Kidney epithelial cell (primary cell): ENCODE measurements around the gene SHISA3. TPM values are rescaled to one million over a fixed set of nuclear protein-coding genes. Genes with fewer than 3 reads are reported as not detected.

ENCODE experiments used
- DNase-seq: peaks from one replicate; pipeline ENCODE4 v3.0.0-alpha.2; 2010; ENCODE audit warnings: low read depth
- H3K27me3 ChIP-seq: 2 replicates; pipeline ENCODE4 v1.6.0; 2011; ENCODE audit warnings: low read length; ENCODE audit not compliant: control insufficient read depth, insufficient read depth
- H3K36me3 ChIP-seq: 2 replicates; pipeline ENCODE4 v1.5.1; 2011; ENCODE audit warnings: low read length; ENCODE audit not compliant: control insufficient read depth, insufficient read depth
- H3K4me3 ChIP-seq: 2 replicates; pipeline ENCODE4 v1.5.1; 2011; ENCODE audit warnings: low read depth, mild to moderate bottlenecking, control low read depth, low read length
- CTCF ChIP-seq: IDR thresholded peaks from 2 replicates; pipeline ENCODE4 v1.5.1; 2011; ENCODE audit warnings: mild to moderate bottlenecking, moderate library complexity, low read length, control low read depth, inconsistent platforms; ENCODE audit not compliant: insufficient read depth, poor library complexity, severe bottlenecking
- total RNA-seq: library from RNA; depleted of rRNA; stranded (reverse); fragments of >200 nt; gene quantifications from 2 replicates; pipeline ENCODE4 v1.2.3, GENCODE V29; 2015

The SHISA3 gene
- total RNA-seq, 1 donor from 2014 or later: 0.38 TPM

DNA sequence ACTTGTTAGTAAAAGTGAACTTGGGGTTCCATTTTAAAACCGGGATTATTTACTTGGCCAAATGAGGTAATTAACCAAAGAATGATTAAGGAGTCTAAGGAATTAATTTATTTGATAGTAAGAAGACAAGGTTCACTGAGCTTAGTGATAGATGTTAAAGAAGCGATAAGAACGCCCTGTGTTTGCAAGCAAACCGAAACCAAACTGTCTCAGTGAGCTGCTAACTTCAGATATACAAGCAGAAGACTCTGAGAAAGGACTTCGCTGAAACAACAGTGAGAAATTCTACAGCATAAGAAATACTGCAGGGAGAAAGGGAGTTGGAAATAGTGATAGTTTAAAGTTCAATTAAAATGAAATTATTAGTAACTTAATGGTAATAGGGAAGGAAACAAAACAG, 37.6 kb upstream of the SHISA3 start:
- no peak for DNase-seq

GRCh38 chr4:42360256-42360669, 37.0 kb upstream of the SHISA3 start:
- no peaks in the 10 kb centered on the region for H3K27me3 ChIP-seq
- no peak overlapping the region for H3K4me3 ChIP-seq

More for the DNA sequence above, 37.6 kb upstream of the SHISA3 start:
- Histone ChIP-seq H3K36me3 (no peaks in the 10 kb centered on the region), H3K4me3 (no peak overlapping the region), H3K27me3 (no peaks in the 10 kb centered on the region)
- TF ChIP-seq CTCF: no peak

DNA sequence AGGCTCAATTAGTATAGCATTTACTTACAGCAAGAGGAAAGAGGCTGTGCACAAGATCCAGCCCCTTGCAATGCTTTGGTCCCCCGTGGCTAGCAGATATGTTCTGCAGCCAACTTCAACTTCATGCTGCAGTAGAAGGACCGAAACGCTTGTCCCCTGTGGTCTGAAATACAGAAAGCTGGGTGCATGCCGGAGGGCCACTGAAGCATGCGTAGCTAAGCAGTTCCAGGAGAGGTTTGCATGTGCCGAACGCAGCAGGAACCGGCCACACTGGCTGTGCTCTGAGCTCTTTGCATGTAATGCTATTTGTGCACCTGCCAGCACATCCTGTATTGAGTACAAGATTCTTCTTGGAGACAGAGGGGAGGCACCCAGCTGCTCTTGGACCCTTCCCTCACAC, 35.8 kb upstream of the SHISA3 start:
- TF ChIP-seq CTCF: no peak
- DNase-seq: no peak
- H3K36me3 ChIP-seq: no peaks in the 10 kb centered on the region
- no peak overlapping the region for H3K4me3 ChIP-seq
- no peaks in the 10 kb centered on the region for H3K27me3 ChIP-seq

More at GRCh38 chr4:42360256-42360669, 37.0 kb upstream of the SHISA3 start:
- no peaks in the 10 kb centered on the region for H3K36me3 ChIP-seq
- TF ChIP-seq CTCF: no peak
- DNase-seq: no peak

DNA sequence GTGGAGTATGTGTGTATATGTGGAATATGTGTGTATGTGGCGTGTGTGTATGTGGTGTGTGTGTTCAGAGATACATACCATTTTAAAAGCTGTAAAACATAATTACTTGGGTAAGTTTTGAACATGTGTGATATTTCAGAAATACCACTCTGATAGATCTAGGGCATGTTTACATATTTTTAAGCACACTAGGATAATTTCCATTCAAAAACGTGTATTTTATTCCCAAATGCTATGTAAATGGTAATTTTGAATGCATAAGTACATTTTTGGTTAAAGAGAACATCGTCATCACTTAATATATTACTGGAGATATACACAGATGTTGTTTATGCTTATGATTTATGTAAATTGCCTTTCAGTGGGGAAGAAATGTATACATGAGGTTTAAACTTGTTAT, 34.7 kb upstream of the SHISA3 start:
- DNase-seq: no peak
- TF ChIP-seq CTCF: no peak
- no peaks in the 10 kb centered on the region for H3K27me3 ChIP-seq
- no peaks in the 10 kb centered on the region for H3K36me3 ChIP-seq
- H3K4me3 ChIP-seq: no peak overlapping the region

- Histone ChIP-seq H3K36me3 (no peaks in the 10 kb centered on the region), H3K4me3 (no peak overlapping the region), H3K27me3 (no peaks in the 10 kb centered on the region)
- DNase-seq: no peak
- no peak for TF ChIP-seq CTCF
Measured at GRCh38 chr4:42363614-42364013, 33.7 kb upstream of the SHISA3 start.

GRCh38 chr4:42364266-42365053, 32.8 kb upstream of the SHISA3 start:
- Histone ChIP-seq H3K27me3 (no peaks in the 10 kb centered on the region), H3K4me3 (no peak overlapping the region), H3K36me3 (no peaks in the 10 kb centered on the region)
- no peak for TF ChIP-seq CTCF
- DNase-seq: no peak
